Panc1 (cell line): ENCODE measurements around the gene OR2A25. TPM values are rescaled to one million over a fixed set of nuclear protein-coding genes. Genes with fewer than 3 reads are reported as not detected.

ENCODE experiments used
- ATAC-seq: fragments of 200-7000 bp; cut with Tn5 transposase; 2 replicates; pipeline ENCODE4 v1.9.1; 2020; ENCODE audit warnings: mild to moderate bottlenecking, moderate library complexity
- BruUV-seq: library from RNA; stranded (reverse); fragments of 400-500 nt; replicated peaks from 2 replicates; lab custom pipeline; 2021; lab: Mats Ljungman, UMichigan
- CTCF ChIA-PET: fragments of 300-600 bp; sonication (Branson Sonifier 250); formaldehyde crosslinking; loops from one replicate; lab custom pipeline; 2022; ENCODE audit warnings: antibody characterized with exemption; lab: Charles Lee
- POLR2A ChIA-PET: fragments of 300-600 bp; sonication (Branson Sonifier 250); formaldehyde crosslinking; loops from one replicate; lab custom pipeline; 2022; ENCODE audit warnings: antibody characterized with exemption; lab: Charles Lee
- DNase-seq: peaks from one replicate; pipeline ENCODE4 v3.0.0-alpha.2; 2010; ENCODE audit warnings: low read depth, low spot score
- H3K27ac ChIP-seq: 2 replicates; pipeline ENCODE4 v1.5.1; 2011; ENCODE audit warnings: mild to moderate bottlenecking, low read length, inconsistent platforms
- H3K27me3 ChIP-seq: fragments of 200-500 bp; sonication (Bioruptor generic); 2 replicates; pipeline ENCODE4 v1.6.0; 2014; ENCODE audit warnings: low read length, inconsistent platforms; ENCODE audit not compliant: control insufficient read depth, insufficient read depth
- H3K36me3 ChIP-seq: fragments of 200-500 bp; sonication (Bioruptor generic); 2 replicates; pipeline ENCODE4 v1.5.1; 2014; ENCODE audit warnings: inconsistent platforms, mild to moderate bottlenecking, low read length, moderate library complexity; ENCODE audit not compliant: control insufficient read depth, insufficient read depth
- H3K4me1 ChIP-seq: 2 replicates; pipeline ENCODE4 v1.5.1; 2011; ENCODE audit warnings: inconsistent platforms, mild to moderate bottlenecking, low read length, moderate library complexity; ENCODE audit not compliant: control insufficient read depth, insufficient read depth
- H3K4me3 ChIP-seq, 2 experiments: 2 replicates each; pipeline ENCODE4 v1.5.1; 2011 to 2012; ENCODE audit warnings: low read depth in 2 of 2, low read length in 2 of 2, mild to moderate bottlenecking in 2 of 2, inconsistent platforms in 1 of 2, moderate library complexity in 1 of 2
- H3K9me3 ChIP-seq: fragments of 200-500 bp; sonication (Bioruptor generic); 2 replicates; pipeline ENCODE4 v1.5.1; 2014; ENCODE audit warnings: low read depth, mild to moderate bottlenecking, inconsistent platforms, low read length, moderate library complexity; ENCODE audit not compliant: control insufficient read depth, insufficient read depth
- CTCF ChIP-seq: fragments of 450-650 bp; IDR thresholded peaks from 2 replicates; pipeline ENCODE4 v1.5.1; 2017; ENCODE audit warnings: mild to moderate bottlenecking
- POLR2AphosphoS5 ChIP-seq: IDR thresholded peaks from 2 replicates; pipeline ENCODE4 v1.6.1; 2012; ENCODE audit warnings: mild to moderate bottlenecking, low read depth, low read length, moderate library complexity
- REST ChIP-seq, 2 experiments: IDR thresholded peaks; 2 replicates each; pipeline ENCODE4 v1.6.1; 2011 to 2012; ENCODE audit warnings: low read depth in 2 of 2, control low read depth in 1 of 2, low read length in 1 of 2, mild to moderate bottlenecking in 1 of 2, moderate library complexity in 1 of 2; ENCODE audit not compliant: insufficient read depth in 1 of 2
- SIN3A ChIP-seq: IDR thresholded peaks from 2 replicates; pipeline ENCODE4 v1.6.1; 2012; ENCODE audit warnings: low read depth, mild to moderate bottlenecking, low read length, moderate library complexity, borderline replicate concordance; ENCODE audit not compliant: insufficient read depth
- TCF7L2 ChIP-seq: IDR thresholded peaks from 2 replicates; pipeline ENCODE4 v1.6.1; 2011; ENCODE audit warnings: mild to moderate bottlenecking, low read depth, low read length, inconsistent platforms
- in situ Hi-C: cut with HindIII; loops from 2 replicates; pipeline ENCODE4 v1.10.0; 2016; ENCODE audit warnings: low sequenced_read_pairs, low pct_unique_long_range_greater_than_20kb
- intact Hi-C: fragments of 100-400 bp; cut with micrococcal nuclease; formaldehyde crosslinking; loops from one replicate; pipeline ENCODE4 v1.10.0; 2022; ENCODE audit not compliant: unreplicated experiment
- total RNA-seq: library from RNA; stranded (reverse); gene quantifications from one replicate; pipeline ENCODE4 v1.2.1, GENCODE V29; 2021; ENCODE audit not compliant: unreplicated experiment

Gene OR2A25
- total RNA-seq, 1 experiment from 2014 or later, result not detected

- intact Hi-C loops, result no loop called here
- ChIA-PET CTCF (no interaction called here), POLR2A (no interaction called here)
- Histone ChIP-seq H3K27me3 (peaks cover 5% of the 10 kb centered on the region), H3K9me3 (no peaks in the 10 kb centered on the region), H3K4me1 (no peaks in the 10 kb centered on the region), H3K36me3 (no peaks in the 10 kb centered on the region), H3K4me3 (no peak overlapping the region), H3K27ac (no peak overlapping the region)
- no peak for ATAC-seq
- no TSS peak for BruUV-seq
- TF ChIP-seq REST (IDR thresholded peaks at IDR 0.05; ENCODE audit: insufficient read depth in 1 of 2, low read depth in 2 of 2, low read length in 1 of 2), result no peak
- TF ChIP-seq POLR2AphosphoS5, result no peak
- no peak for TF ChIP-seq SIN3A
- no peak for TF ChIP-seq CTCF
- no peak for TF ChIP-seq TCF7L2
- DNase-seq, result no peak
- in situ Hi-C loops, result no loop called here
These were observed 37.1 kb upstream of the OR2A25 start for GRCh38 chr7:144032516-144032915.

- no peaks in the 10 kb centered on the region for H3K4me1 ChIP-seq
- H3K27ac ChIP-seq, result no peak overlapping the region
- TF ChIP-seq REST (IDR thresholded peaks at IDR 0.05; ENCODE audit: insufficient read depth in 1 of 2, low read depth in 2 of 2, low read length in 1 of 2), result no peak
- no peak for TF ChIP-seq CTCF
- TF ChIP-seq POLR2AphosphoS5, result no peak
- TF ChIP-seq SIN3A, result no peak
- TF ChIP-seq TCF7L2, result no peak
- ATAC-seq (no peak), DNase-seq (no peak)
- peaks cover 3% of the 10 kb centered on the region for H3K27me3 ChIP-seq
- ChIA-PET POLR2A (no interaction called here), CTCF (interaction anchor here (1.0 kb wide), 1 partner anchor 95 kb away, joined by 3 read pairs; no protein-coding TSS in a partner anchor)
- H3K9me3 ChIP-seq, result no peaks in the 10 kb centered on the region
- no peaks in the 10 kb centered on the region for H3K36me3 ChIP-seq
- BruUV-seq, result no TSS peak
- in situ Hi-C loops (no loop called here), intact Hi-C loops (no loop called here)
- no peak overlapping the region for H3K4me3 ChIP-seq
These were observed 36.5 kb upstream of the OR2A25 start for GRCh38 chr7:144032985-144033709.
